Measurements from ENCODE around the gene RPS6KL1.

The RPS6KL1 gene

GRCh38 chr14:74898083-74898482 lies 25.0 kb downstream of the RPS6KL1 start:
- TF ChIP-seq CTCF (conservative IDR thresholded peaks at IDR 0.05; ENCODE audit: low read depth, low read length), result no peak
- Histone ChIP-seq H2AFZ (ENCODE audit: low read depth) (no peak overlapping the region), H3K9ac (no peak overlapping the region), H3K4me1 (ENCODE audit: low read depth, poor library complexity, severe bottlenecking) (no peaks in the 10 kb centered on the region), H3K36me3 (ENCODE audit: insufficient read depth) (peaks cover 4% of the 10 kb centered on the region; the same call in 1 of the 2 replicates), H4K20me1 (ENCODE audit: insufficient read depth) (no peaks in the 10 kb centered on the region), H3K4me2 (no peak overlapping the region), H3K27ac (no peak overlapping the region), H3K4me3 (IDR thresholded peaks at IDR 0.05; ENCODE audit: insufficient read depth, low read depth, low read length) (no peak overlapping the region), H3K79me2 (ENCODE audit: insufficient read depth, low read depth) (no peaks in the 10 kb centered on the region), H3K27me3 (ENCODE audit: insufficient read depth, low read depth) (no peaks in the 10 kb centered on the region)

GRCh38 chr14:74897642-74898041 lies 25.4 kb downstream of the RPS6KL1 start:
- no peak for TF ChIP-seq CTCF (conservative IDR thresholded peaks at IDR 0.05; ENCODE audit: low read depth, low read length)
- Histone ChIP-seq H3K9ac (no peak overlapping the region), H3K27me3 (ENCODE audit: insufficient read depth, low read depth) (no peaks in the 10 kb centered on the region), H4K20me1 (ENCODE audit: insufficient read depth) (no peaks in the 10 kb centered on the region), H3K79me2 (ENCODE audit: insufficient read depth, low read depth) (no peaks in the 10 kb centered on the region), H3K4me2 (no peak overlapping the region), H3K4me1 (ENCODE audit: low read depth, poor library complexity, severe bottlenecking) (no peaks in the 10 kb centered on the region), H3K27ac (no peak overlapping the region), H3K36me3 (ENCODE audit: insufficient read depth) (peaks cover 4% of the 10 kb centered on the region; the same call in 1 of the 2 replicates), H2AFZ (ENCODE audit: low read depth) (no peak overlapping the region), H3K4me3 (IDR thresholded peaks at IDR 0.05; ENCODE audit: insufficient read depth, low read depth, low read length) (no peak overlapping the region)

GRCh38 chr14:74896400-74896799 lies 26.7 kb downstream of the RPS6KL1 start:
- Histone ChIP-seq H3K4me1 (ENCODE audit: low read depth, poor library complexity, severe bottlenecking) (no peaks in the 10 kb centered on the region), H3K27ac (no peak overlapping the region), H3K79me2 (ENCODE audit: insufficient read depth, low read depth) (no peaks in the 10 kb centered on the region), H3K4me3 (IDR thresholded peaks at IDR 0.05; ENCODE audit: insufficient read depth, low read depth, low read length) (no peak overlapping the region), H4K20me1 (ENCODE audit: insufficient read depth) (no peaks in the 10 kb centered on the region), H3K4me2 (no peak overlapping the region), H3K36me3 (ENCODE audit: insufficient read depth) (peaks cover 4% of the 10 kb centered on the region; the same call in 1 of the 2 replicates), H3K27me3 (ENCODE audit: insufficient read depth, low read depth) (no peaks in the 10 kb centered on the region), H3K9ac (no peak overlapping the region), H2AFZ (ENCODE audit: low read depth) (no peak overlapping the region)
- no peak for TF ChIP-seq CTCF (conservative IDR thresholded peaks at IDR 0.05; ENCODE audit: low read depth, low read length)

- Histone ChIP-seq H3K4me3 (IDR thresholded peaks at IDR 0.05; ENCODE audit: insufficient read depth, low read depth, low read length) (no peak overlapping the region), H3K9ac (no peak overlapping the region), H2AFZ (ENCODE audit: low read depth) (no peak overlapping the region), H3K27me3 (ENCODE audit: insufficient read depth, low read depth) (no peaks in the 10 kb centered on the region), H3K36me3 (ENCODE audit: insufficient read depth) (no peaks in the 10 kb centered on the region), H3K27ac (no peak overlapping the region), H4K20me1 (ENCODE audit: insufficient read depth) (no peaks in the 10 kb centered on the region), H3K4me2 (no peak overlapping the region), H3K4me1 (ENCODE audit: low read depth, poor library complexity, severe bottlenecking) (no peaks in the 10 kb centered on the region), H3K79me2 (ENCODE audit: insufficient read depth, low read depth) (no peaks in the 10 kb centered on the region)
- TF ChIP-seq CTCF (conservative IDR thresholded peaks at IDR 0.05; ENCODE audit: low read depth, low read length), result no peak
Observed at GRCh38 chr14:74893614-74894091, 29.4 kb downstream of the RPS6KL1 start.
